HAP-1 (cell line): ENCODE results near the gene PSRC1.

ENCODE experiments used
- DNase-seq, 2 experiments: peaks; one replicate each; pipeline ENCODE4 v3.0.0-alpha.2; 2016 to 2020; ENCODE audit warnings: low spot score in 2 of 2
- H3K27me3 ChIP-seq: fragments of 250-450 bp; sonication (Bioruptor Pico); 2 replicates; pipeline ENCODE4 v1.5.1; 2020; ENCODE audit warnings: low read depth, mild to moderate bottlenecking, moderate library complexity
- H3K36me3 ChIP-seq: fragments of 250-450 bp; sonication (Bioruptor Pico); replicated peaks from 2 replicates; pipeline ENCODE4 v1.5.1; 2020; ENCODE audit warnings: mild to moderate bottlenecking
- H3K4me1 ChIP-seq: fragments of 250-450 bp; sonication (Bioruptor Pico); 2 replicates; pipeline ENCODE4 v1.5.1; 2020; ENCODE audit warnings: mild to moderate bottlenecking
- H3K4me3 ChIP-seq: fragments of 250-450 bp; sonication (Bioruptor Pico); 2 replicates; pipeline ENCODE4 v1.5.1; 2020; ENCODE audit warnings: mild to moderate bottlenecking, moderate library complexity
- H3K9me3 ChIP-seq: fragments of 250-450 bp; sonication (Bioruptor Pico); 2 replicates; pipeline ENCODE4 v1.5.1; 2020; ENCODE audit warnings: mild to moderate bottlenecking, moderate library complexity
- in situ Hi-C: fragments of 300-500 bp; cut with MboI; formaldehyde crosslinking; loops from 3 replicates; pipeline ENCODE4 v1.14.3; 2020; ENCODE audit warnings: low sequenced_read_pairs, inconsistent platforms, mixed read lengths

Gene PSRC1

GRCh38 chr1:109255097-109255651, 27.8 kb downstream of the PSRC1 start:
- Histone ChIP-seq H3K27me3 (no peaks in the 10 kb centered on the region), H3K9me3 (no peaks in the 10 kb centered on the region; the same call in 1 of the 2 replicates), H3K36me3 (peaks cover 4% of the 10 kb centered on the region; the same call in 1 of the 2 replicates), H3K4me3 (no peak overlapping the region; the same call in 1 of the 2 replicates), H3K4me1 (peaks cover 21% of the 10 kb centered on the region)
- in situ Hi-C loops, result no loop called here
- peak in 1 of 2 experiments; percentile 39 for DNase-seq

GRCh38 chr1:109254621-109255096, 28.3 kb downstream of the PSRC1 start:
- Histone ChIP-seq H3K4me1 (peaks cover 23% of the 10 kb centered on the region), H3K9me3 (no peaks in the 10 kb centered on the region; the same call in 1 of the 2 replicates), H3K4me3 (no peak overlapping the region; the same call in 1 of the 2 replicates), H3K27me3 (no peaks in the 10 kb centered on the region), H3K36me3 (peaks cover 4% of the 10 kb centered on the region; the same call in 1 of the 2 replicates)
- DNase-seq, result peak in 1 of 2 experiments; percentile 45
- in situ Hi-C loops, result no loop called here

- in situ Hi-C loops, result no loop called here
- Histone ChIP-seq H3K36me3 (peaks cover under 1% of the 10 kb centered on the region; the same call in 1 of the 2 replicates), H3K4me3 (no peak overlapping the region), H3K9me3 (no peaks in the 10 kb centered on the region; the same call in 1 of the 2 replicates), H3K27me3 (no peaks in the 10 kb centered on the region), H3K4me1 (peaks cover 26% of the 10 kb centered on the region)
- DNase-seq, result peak in 1 of 2 experiments; percentile 46
Observed at GRCh38 chr1:109253803-109254620, 28.9 kb downstream of the PSRC1 start.

GRCh38 chr1:109252893-109253802, 29.8 kb downstream of the PSRC1 start:
- Histone ChIP-seq H3K27me3 (no peaks in the 10 kb centered on the region), H3K4me3 (no peak overlapping the region), H3K9me3 (no peaks in the 10 kb centered on the region; the same call in 1 of the 2 replicates), H3K36me3 (no peaks in the 10 kb centered on the region; the same call in 1 of the 2 replicates), H3K4me1 (peaks cover 28% of the 10 kb centered on the region)
- DNase-seq, result peak in 1 of 2 experiments; percentile 37
- in situ Hi-C loops, result no loop called here

GRCh38 chr1:109252167-109252892, 30.6 kb downstream of the PSRC1 start:
- in situ Hi-C loops, result no loop called here

GRCh38 chr1:109251277-109252166, 31.4 kb downstream of the PSRC1 start:
- Histone ChIP-seq H3K4me1 (peaks cover 28% of the 10 kb centered on the region), H3K4me3 (no peak overlapping the region), H3K36me3 (no peaks in the 10 kb centered on the region; the same call in 1 of the 2 replicates), H3K27me3 (no peaks in the 10 kb centered on the region), H3K9me3 (no peaks in the 10 kb centered on the region; the same call in 1 of the 2 replicates)
- in situ Hi-C loops, result no loop called here
- no peak for DNase-seq

More at GRCh38 chr1:109252167-109252892, 30.6 kb downstream of the PSRC1 start:
- Histone ChIP-seq H3K36me3 (no peaks in the 10 kb centered on the region; the same call in 1 of the 2 replicates), H3K4me1 (peaks cover 28% of the 10 kb centered on the region), H3K9me3 (no peaks in the 10 kb centered on the region; the same call in 1 of the 2 replicates), H3K27me3 (no peaks in the 10 kb centered on the region), H3K4me3 (no peak overlapping the region)
- DNase-seq, result no peak

- DNase-seq, result no peak
- in situ Hi-C loops, result no loop called here
- H3K4me1 ChIP-seq, result peaks cover 28% of the 10 kb centered on the region
- H3K4me3 ChIP-seq, result peak overlapping the region; percentile 25
- H3K36me3 ChIP-seq, result no peaks in the 10 kb centered on the region; the same call in 1 of the 2 replicates
- H3K9me3 ChIP-seq, result no peaks in the 10 kb centered on the region; the same call in 1 of the 2 replicates
- no peaks in the 10 kb centered on the region for H3K27me3 ChIP-seq
Observed at GRCh38 chr1:109250454-109251276, 32.3 kb downstream of the PSRC1 start.

GRCh38 chr1:109249654-109250401, 33.1 kb downstream of the PSRC1 start:
- peak overlapping the region; percentile 25 for H3K4me3 ChIP-seq
- no peak for DNase-seq
- no peaks in the 10 kb centered on the region; the same call in 1 of the 2 replicates for H3K9me3 ChIP-seq
- no peaks in the 10 kb centered on the region; the same call in 1 of the 2 replicates for H3K36me3 ChIP-seq
- no peaks in the 10 kb centered on the region for H3K27me3 ChIP-seq
- in situ Hi-C loops, result no loop called here
- peaks cover 25% of the 10 kb centered on the region for H3K4me1 ChIP-seq

- Histone ChIP-seq H3K27me3 (no peaks in the 10 kb centered on the region), H3K4me3 (peak within 1 kb of the TSS; percentile 25), H3K4me1 (peaks cover 17% of the 10 kb centered on the region), H3K9me3 (no peaks in the 10 kb centered on the region; the same call in 1 of the 2 replicates), H3K36me3 (no peaks in the 10 kb centered on the region; the same call in 1 of the 2 replicates)
- in situ Hi-C loops, result no loop called here
- DNase-seq, result peak; percentile 80 to 83
Observed at GRCh38 chr1:109248797-109249629, 33.9 kb downstream of the PSRC1 start, which contains the start of gene CELSR2. Gene CELSR2, plus strand, starts transcription at chr1:109249539. Its CDS starts 541 bp downstream, at chr1:109250080.

GRCh38 chr1:109248444-109248796, 34.5 kb downstream of the PSRC1 start:
- peaks cover 11% of the 10 kb centered on the region for H3K4me1 ChIP-seq
- H3K4me3 ChIP-seq, result no peak overlapping the region
- no peaks in the 10 kb centered on the region for H3K27me3 ChIP-seq
- no peaks in the 10 kb centered on the region; the same call in 1 of the 2 replicates for H3K9me3 ChIP-seq
- no peaks in the 10 kb centered on the region; the same call in 1 of the 2 replicates for H3K36me3 ChIP-seq
- no peak for DNase-seq
- in situ Hi-C loops, result no loop called here
